HG03558 (cell line): ENCODE measurements around the gene OXER1.

Source experiments
- ATAC-seq: cut with Tn5 transposase; IDR thresholded peaks from one replicate; pipeline ENCODE4 v1.9.1; 2021; ENCODE audit warnings: moderate number of reproducible peaks; ENCODE audit not compliant: unreplicated experiment; ENCODE audit errors: extremely low read depth

OXER1 gene

DNA sequence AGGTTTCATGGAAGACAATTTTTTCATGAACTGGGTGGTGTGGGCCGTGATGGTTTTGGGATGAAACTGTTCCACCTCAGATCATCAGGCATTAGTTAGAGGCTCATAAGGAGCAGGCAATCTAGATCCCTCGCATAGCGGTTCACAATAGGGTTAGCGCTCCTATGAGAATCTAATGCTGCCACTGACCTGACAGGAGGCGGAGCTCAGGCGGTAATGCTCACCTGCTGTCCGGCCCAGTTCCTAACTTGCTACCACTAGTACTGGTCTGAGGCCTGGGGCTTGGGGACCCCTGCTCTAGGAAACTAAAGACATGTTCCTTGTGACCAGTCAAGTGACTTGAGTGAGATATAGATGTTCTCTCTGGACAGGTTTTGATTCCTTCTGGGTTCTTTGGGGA is 49.2 kb downstream of the OXER1 start:
- no peak for ATAC-seq

- no peak for ATAC-seq
These were observed 50.0 kb downstream of the OXER1 start for GRCh38 chr2:42713920-42714319.

GRCh38 chr2:42712934-42713333 is 51.0 kb downstream of the OXER1 start:
- ATAC-seq, result no peak
